Hepatocyte (in vitro differentiated cells): ENCODE results near the gene TRAPPC1. TPM values are rescaled to one million over a fixed set of nuclear protein-coding genes. Genes with fewer than 3 reads are reported as not detected.

Experiments used
- DNase-seq: peaks from one replicate; pipeline ENCODE4 v3.0.0-alpha.2; 2016; ENCODE audit warnings: low spot score
- H2AFZ ChIP-seq: fragments of 200-600 bp; sonication (generic); 2 replicates; pipeline ENCODE4 v1.6.0; 2016; ENCODE audit warnings: antibody characterized with exemption, mild to moderate bottlenecking
- H3K27ac ChIP-seq: fragments of 200-600 bp; sonication (generic); 2 replicates; pipeline ENCODE4 v1.5.1; 2016; ENCODE audit warnings: mild to moderate bottlenecking
- H3K27me3 ChIP-seq: fragments of 200-600 bp; sonication (generic); 2 replicates; pipeline ENCODE4 v1.6.1; 2016
- H3K36me3 ChIP-seq: fragments of 200-600 bp; sonication (generic); replicated peaks from 2 replicates; pipeline ENCODE4 v1.5.1; 2016; ENCODE audit warnings: low read depth; ENCODE audit not compliant: insufficient read depth
- H3K4me1 ChIP-seq: fragments of 200-600 bp; sonication (generic); 2 replicates; pipeline ENCODE4 v1.5.1; 2016; ENCODE audit warnings: mild to moderate bottlenecking, moderate library complexity; ENCODE audit not compliant: insufficient read depth
- H3K4me2 ChIP-seq: fragments of 200-600 bp; sonication (generic); 2 replicates; pipeline ENCODE4 v1.6.0; 2016
- H3K4me3 ChIP-seq: fragments of 200-600 bp; sonication (generic); 2 replicates; pipeline ENCODE4 v1.5.1; 2016; ENCODE audit warnings: mild to moderate bottlenecking
- H3K79me2 ChIP-seq: fragments of 200-600 bp; sonication (generic); 2 replicates; pipeline ENCODE4 v1.6.0; 2017; ENCODE audit warnings: mild to moderate bottlenecking
- H3K9me2 ChIP-seq: fragments of 200-600 bp; sonication (generic); replicated peaks from 2 replicates; pipeline ENCODE4 v1.6.0; 2017; ENCODE audit warnings: mild to moderate bottlenecking; ENCODE audit not compliant: insufficient read depth
- H3K9me3 ChIP-seq: fragments of 200-600 bp; sonication (generic); 2 replicates; pipeline ENCODE4 v1.5.1; 2016; ENCODE audit warnings: low read depth, mild to moderate bottlenecking
- H4K20me1 ChIP-seq: fragments of 200-600 bp; sonication (generic); 2 replicates; pipeline ENCODE4 v1.6.0; 2016; ENCODE audit warnings: mild to moderate bottlenecking; ENCODE audit not compliant: insufficient read depth, poor library complexity, severe bottlenecking
- EZH2 ChIP-seq: fragments of 200-600 bp; sonication (generic); IDR thresholded peaks from 2 replicates; pipeline ENCODE4 v1.6.1; 2016; ENCODE audit warnings: antibody characterized with exemption, mild to moderate bottlenecking, borderline replicate concordance
- EZH2phosphoT487 ChIP-seq: fragments of 200-600 bp; sonication (generic); IDR thresholded peaks from one replicate; pipeline ENCODE4 v1.6.1; 2018; ENCODE audit warnings: antibody characterized with exemption, mild to moderate bottlenecking, low read depth, moderate library complexity; ENCODE audit not compliant: unreplicated experiment, severe bottlenecking
- WGBS: methylation state at CpG from one replicate; pipeline ENCODE4 v1.1.6; 2016; ENCODE audit warnings: low lambda C conversion rate; ENCODE audit errors: missing lambda C conversion rate; 5-methylcytosine and 5-hydroxymethylcytosine counted together
- polyA plus RNA-seq: library from polyadenylated mRNA; unstranded; fragments of >200 nt; fragmentation: Nextera tagmentation; extraction: Ambion mirVana; gene quantifications from 2 replicates; pipeline ENCODE4 v1.2.1, GENCODE V29; 2016
- total RNA-seq: library from RNA; depleted of rRNA; stranded (reverse); fragments of >200 nt; gene quantifications from 2 replicates; pipeline ENCODE4 v1.2.3, GENCODE V29; 2014
- TF ChIP-seq, protein P1 (sequence below): fragments of 200-600 bp; sonication (generic); IDR thresholded peaks from 2 replicates; pipeline ENCODE4 v1.5.1; 2016; ENCODE audit warnings: antibody characterized with exemption, mild to moderate bottlenecking; ENCODE audit not compliant: poor library complexity

Gene TRAPPC1
- total and polyA plus RNA-seq, 2 experiments from 2014 or later = 20.7 to 272 TPM

DNA sequence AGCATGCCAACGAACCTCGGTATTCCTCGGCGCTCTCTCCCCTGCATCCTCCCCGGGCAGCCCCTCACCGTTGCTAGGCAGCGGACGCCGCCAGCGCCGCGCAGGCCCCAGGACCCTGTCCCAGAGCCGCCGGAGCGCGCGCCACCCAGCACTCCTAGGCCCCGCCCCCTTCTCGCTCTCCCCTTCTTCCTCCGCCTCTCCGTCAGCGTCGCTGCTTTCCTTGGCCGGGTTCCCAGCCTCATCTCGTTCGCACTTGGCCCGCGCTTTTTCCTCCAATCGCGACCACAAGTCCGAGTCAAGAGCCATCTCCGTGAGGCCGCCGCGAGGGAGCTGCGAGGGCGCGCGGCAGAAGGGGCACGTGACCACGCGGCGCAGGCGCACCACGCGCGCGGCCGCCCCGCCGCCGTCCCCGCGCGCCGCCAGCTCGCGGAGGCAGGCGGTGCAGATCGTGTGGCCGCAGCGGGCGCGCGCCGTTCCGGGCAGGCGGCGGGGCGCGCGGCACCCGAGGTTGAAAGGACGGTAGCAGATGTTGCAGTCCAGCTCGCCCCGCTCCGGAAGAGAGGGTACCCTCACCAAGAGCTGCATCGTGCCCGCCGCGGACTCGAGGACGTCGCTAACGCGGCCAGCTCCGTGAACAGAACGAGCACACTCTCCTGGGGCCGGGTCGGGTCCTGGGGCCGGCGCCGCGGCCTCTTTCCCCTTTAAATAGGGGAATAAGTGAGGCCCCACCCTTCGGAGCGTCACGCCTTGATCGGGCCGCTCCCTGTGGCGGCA, 15.9 kb downstream of the TRAPPC1 start, which contains the start of gene RNF227:
TSS of gene RNF227 (minus strand) at position 679 of the 774 bp plus-strand sequence. CDS start at position 585, 94 bp downstream.
- Histone ChIP-seq H3K79me2 (no peaks in the 10 kb centered on the region), H3K4me3 (peak within 1 kb of the TSS; percentile 22), H3K9me2 (no peaks in the 10 kb centered on the region), H3K36me3 (no peaks in the 10 kb centered on the region), H3K4me2 (peak within 1 kb of the TSS; percentile 83), H2AFZ (peak within 1 kb of the TSS; percentile 85), H4K20me1 (no peaks in the 10 kb centered on the region), H3K9me3 (no peaks in the 10 kb centered on the region), H3K4me1 (peaks cover 17% of the 10 kb centered on the region), H3K27ac (peak within 1 kb of the TSS; percentile 96), H3K27me3 (no peaks in the 10 kb centered on the region)
- TF ChIP-seq EZH2phosphoT487 = no peak
- TF ChIP-seq, protein P1, sequence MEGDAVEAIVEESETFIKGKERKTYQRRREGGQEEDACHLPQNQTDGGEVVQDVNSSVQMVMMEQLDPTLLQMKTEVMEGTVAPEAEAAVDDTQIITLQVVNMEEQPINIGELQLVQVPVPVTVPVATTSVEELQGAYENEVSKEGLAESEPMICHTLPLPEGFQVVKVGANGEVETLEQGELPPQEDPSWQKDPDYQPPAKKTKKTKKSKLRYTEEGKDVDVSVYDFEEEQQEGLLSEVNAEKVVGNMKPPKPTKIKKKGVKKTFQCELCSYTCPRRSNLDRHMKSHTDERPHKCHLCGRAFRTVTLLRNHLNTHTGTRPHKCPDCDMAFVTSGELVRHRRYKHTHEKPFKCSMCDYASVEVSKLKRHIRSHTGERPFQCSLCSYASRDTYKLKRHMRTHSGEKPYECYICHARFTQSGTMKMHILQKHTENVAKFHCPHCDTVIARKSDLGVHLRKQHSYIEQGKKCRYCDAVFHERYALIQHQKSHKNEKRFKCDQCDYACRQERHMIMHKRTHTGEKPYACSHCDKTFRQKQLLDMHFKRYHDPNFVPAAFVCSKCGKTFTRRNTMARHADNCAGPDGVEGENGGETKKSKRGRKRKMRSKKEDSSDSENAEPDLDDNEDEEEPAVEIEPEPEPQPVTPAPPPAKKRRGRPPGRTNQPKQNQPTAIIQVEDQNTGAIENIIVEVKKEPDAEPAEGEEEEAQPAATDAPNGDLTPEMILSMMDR = no peak
- TF ChIP-seq EZH2 = no peak
- 3% methylated on average over 49 of the region's 100 CpGs for WGBS
- peak; percentile 96 for DNase-seq

DNA sequence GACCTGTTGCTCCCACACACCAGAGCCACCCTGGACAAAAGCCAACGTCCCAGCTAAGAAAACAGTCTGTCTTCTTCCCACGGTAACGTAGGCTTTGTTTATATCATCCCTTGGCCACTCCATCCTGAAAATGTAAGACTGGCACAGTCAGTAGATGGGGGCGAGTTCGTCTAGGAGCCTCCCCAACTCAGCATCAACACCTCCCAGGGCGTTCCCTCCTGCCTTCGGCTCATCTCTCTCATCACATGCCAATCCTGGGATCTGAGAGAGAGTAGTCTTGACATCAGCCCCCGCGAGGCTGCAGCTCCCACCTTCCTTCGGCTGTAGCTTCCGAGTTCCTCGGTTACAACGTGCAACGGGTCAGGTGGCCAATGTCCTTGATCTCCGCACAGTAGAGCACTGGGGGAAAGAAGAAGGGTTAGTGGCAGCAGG, 16.6 kb downstream of the TRAPPC1 start:
- peak overlapping the region; percentile 49 for H2AFZ ChIP-seq
- peak; percentile 20 for DNase-seq

DNA sequence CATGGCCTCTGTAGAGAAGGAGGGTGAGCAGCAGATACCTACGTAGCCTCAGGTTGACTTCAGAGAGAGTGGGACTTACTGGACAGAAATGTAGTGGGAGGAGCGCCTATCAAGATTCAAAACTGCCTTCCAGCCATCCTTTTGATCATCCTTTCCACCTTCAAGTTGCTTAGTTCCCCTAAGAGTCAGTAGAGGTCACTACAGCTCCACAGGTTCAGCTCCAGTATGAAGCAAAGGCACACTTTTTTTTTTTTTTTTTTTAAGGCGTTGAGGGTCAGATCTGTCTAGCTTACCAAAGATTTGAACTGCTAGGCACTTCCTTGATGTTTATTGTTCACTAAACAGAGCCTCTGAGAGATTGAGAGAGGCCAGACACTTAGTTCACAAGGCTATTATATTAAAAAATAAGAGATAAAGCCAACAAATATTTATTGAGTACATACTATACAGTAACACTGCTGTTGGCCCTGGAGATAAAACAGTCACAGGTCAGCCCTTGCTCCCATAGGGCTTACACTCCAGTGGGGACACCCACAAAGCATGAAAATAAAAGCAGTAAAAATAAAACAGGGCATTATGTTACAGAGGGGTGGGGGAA, 18.7 kb downstream of the TRAPPC1 start:
- Histone ChIP-seq H3K79me2 (no peaks in the 10 kb centered on the region), H3K27ac (no peak overlapping the region), H4K20me1 (no peaks in the 10 kb centered on the region), H3K9me2 (no peaks in the 10 kb centered on the region), H3K4me2 (no peak overlapping the region), H2AFZ (no peak overlapping the region), H3K36me3 (no peaks in the 10 kb centered on the region), H3K4me1 (peaks cover 17% of the 10 kb centered on the region), H3K27me3 (no peaks in the 10 kb centered on the region), H3K4me3 (no peak overlapping the region), H3K9me3 (no peaks in the 10 kb centered on the region)
- peak; percentile 80 for DNase-seq
- TF ChIP-seq EZH2 = no peak
- TF ChIP-seq, protein P1 = peak; percentile 70
- 39% methylated on average over 3 of the region's 3 CpGs for whole genome bisulfite sequencing

More for the DNA sequence above, 16.6 kb downstream of the TRAPPC1 start:
- peaks cover 17% of the 10 kb centered on the region for H3K4me1 ChIP-seq
- H3K27ac ChIP-seq = peak overlapping the region; percentile 96
- H3K9me2 ChIP-seq = no peaks in the 10 kb centered on the region
- H3K79me2 ChIP-seq = no peaks in the 10 kb centered on the region
- H3K36me3 ChIP-seq = no peaks in the 10 kb centered on the region
- H3K27me3 ChIP-seq = no peaks in the 10 kb centered on the region
- 13% methylated on average over 15 of the region's 15 CpGs for WGBS
- no peaks in the 10 kb centered on the region for H3K9me3 ChIP-seq
- no peaks in the 10 kb centered on the region for H4K20me1 ChIP-seq
- H3K4me3 ChIP-seq = peak overlapping the region; percentile 1
- no peak for TF ChIP-seq EZH2phosphoT487
- no peak for TF ChIP-seq EZH2
- TF ChIP-seq, protein P1 = no peak
- peak overlapping the region; percentile 83 for H3K4me2 ChIP-seq
